PC-3 (cell line): ENCODE results near the gene CHMP5. TPM values are rescaled to one million over a fixed set of nuclear protein-coding genes. Genes with fewer than 3 reads are reported as not detected.

Experiments
- ATAC-seq: fragments of 200-7000 bp; cut with Tn5 transposase; 2 replicates; pipeline ENCODE4 v1.9.1; 2020; ENCODE audit warnings: mild to moderate bottlenecking, moderate library complexity
- BruUV-seq: library from RNA; stranded (reverse); fragments of 400-500 nt; replicated peaks from 2 replicates; lab custom pipeline; 2021; lab: Mats Ljungman, UMichigan
- CTCF ChIA-PET: fragments of 300-600 bp; sonication (Branson Sonifier 250); formaldehyde crosslinking; loops from one replicate; lab custom pipeline; 2022; ENCODE audit warnings: antibody characterized with exemption; lab: Charles Lee
- POLR2A ChIA-PET: fragments of 300-600 bp; sonication (Branson Sonifier 250); formaldehyde crosslinking; loops from one replicate; lab custom pipeline; 2022; ENCODE audit warnings: antibody characterized with exemption; ENCODE audit not compliant: unreplicated experiment; lab: Charles Lee
- DNase-seq: peaks from one replicate; pipeline ENCODE4 v3.0.0-alpha.2; 2015
- H2AFZ ChIP-seq: fragments of 300-600 bp; sonication (generic); 2 replicates; pipeline ENCODE4 v1.6.0; 2016; ENCODE audit warnings: antibody characterized with exemption, low read length
- H3F3A ChIP-seq: fragments of 300-600 bp; sonication (generic); one replicate; pipeline ENCODE4 v1.6.0; 2017; ENCODE audit warnings: antibody characterized with exemption, low read length, control low read depth, mild to moderate bottlenecking; ENCODE audit not compliant: unreplicated experiment
- H3K27ac ChIP-seq: fragments of 300-600 bp; sonication (generic); 2 replicates; pipeline ENCODE4 v1.5.1; 2016; ENCODE audit warnings: mild to moderate bottlenecking, low read length
- H3K27me3 ChIP-seq: fragments of 300-600 bp; sonication (generic); 2 replicates; pipeline ENCODE4 v1.6.1; 2016; ENCODE audit warnings: low read length, mixed read lengths
- H3K36me3 ChIP-seq: fragments of 300-600 bp; sonication (generic); 2 replicates; pipeline ENCODE4 v1.6.1; 2016; ENCODE audit warnings: low read depth, mixed run types, low read length, mixed read lengths
- H3K4me1 ChIP-seq: fragments of 300-600 bp; sonication (generic); 2 replicates; pipeline ENCODE4 v1.5.1; 2016; ENCODE audit warnings: low read length; ENCODE audit not compliant: insufficient read depth
- H3K4me2 ChIP-seq: fragments of 300-600 bp; sonication (generic); 2 replicates; pipeline ENCODE4 v1.6.0; 2016; ENCODE audit warnings: low read length
- H3K4me3 ChIP-seq: fragments of 300-600 bp; sonication (generic); 2 replicates; pipeline ENCODE4 v1.5.1; 2016; ENCODE audit warnings: mild to moderate bottlenecking, low read length, mixed read lengths
- H3K79me2 ChIP-seq: fragments of 300-600 bp; sonication (generic); 2 replicates; pipeline ENCODE4 v1.6.1; 2017; ENCODE audit warnings: low read length, mixed read lengths
- H3K9ac ChIP-seq: fragments of 300-600 bp; sonication (generic); 2 replicates; pipeline ENCODE4 v1.6.0; 2016; ENCODE audit warnings: mild to moderate bottlenecking, low read length
- H3K9me2 ChIP-seq: fragments of 300-600 bp; sonication (generic); replicated peaks from 2 replicates; pipeline ENCODE4 v1.6.1; 2016; ENCODE audit warnings: mixed run types, low read length, mixed read lengths
- H3K9me3 ChIP-seq: fragments of 300-600 bp; sonication (generic); 2 replicates; pipeline ENCODE4 v1.6.1; 2016; ENCODE audit warnings: low read length, mixed read lengths
- H4K20me1 ChIP-seq: fragments of 300-600 bp; sonication (generic); 2 replicates; pipeline ENCODE4 v1.6.1; 2016; ENCODE audit warnings: low read length, mixed read lengths
- EZH2 ChIP-seq: fragments of 300-600 bp; sonication (generic); IDR thresholded peaks from one replicate; pipeline ENCODE4 v1.6.1; 2017; ENCODE audit warnings: antibody characterized with exemption, mild to moderate bottlenecking, low read length; ENCODE audit not compliant: unreplicated experiment
- EZH2phosphoT487 ChIP-seq: fragments of 300-600 bp; sonication (generic); IDR thresholded peaks from 2 replicates; pipeline ENCODE4 v1.6.1; 2018; ENCODE audit warnings: mild to moderate bottlenecking, antibody characterized with exemption, low read length, borderline replicate concordance
- intact Hi-C: fragments of 100-400 bp; cut with micrococcal nuclease; formaldehyde crosslinking; loops from 2 replicates; pipeline ENCODE4 v1.9.0; 2023
- total RNA-seq: library from RNA; depleted of rRNA; stranded (reverse); fragments of >200 nt; gene quantifications from 2 replicates; pipeline ENCODE4 v1.2.3, GENCODE V29; 2014
- TF ChIP-seq, protein P1 (sequence below): fragments of 300-600 bp; sonication (generic); conservative IDR thresholded peaks from 2 replicates; pipeline ENCODE4 v1.5.1; 2017; ENCODE audit warnings: antibody characterized with exemption, low read depth, mild to moderate bottlenecking, low read length

CHMP5 gene
- total RNA-seq, 1 experiment from 2014 or later, result 65.0 TPM

DNA sequence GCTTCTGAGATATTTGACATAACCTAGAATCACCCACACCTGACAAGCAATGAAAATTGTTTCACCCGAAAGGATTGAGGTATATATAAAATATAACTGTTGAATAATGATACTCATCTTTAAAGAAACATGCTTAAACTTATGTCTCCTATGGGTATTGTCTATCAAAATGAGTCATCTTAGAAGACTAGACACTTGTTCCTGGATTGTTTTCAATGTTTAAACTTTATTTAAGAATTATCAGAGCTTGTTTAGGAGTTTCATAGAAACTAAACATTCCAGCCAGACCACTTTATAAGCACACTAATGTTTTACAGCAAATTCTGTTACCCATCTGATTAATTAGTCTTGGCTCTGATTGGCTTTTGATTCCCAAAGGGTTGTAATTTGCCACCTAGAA lies 45.1 kb downstream of the CHMP5 start:
- TF ChIP-seq EZH2, result no peak
- TF ChIP-seq, protein P1, sequence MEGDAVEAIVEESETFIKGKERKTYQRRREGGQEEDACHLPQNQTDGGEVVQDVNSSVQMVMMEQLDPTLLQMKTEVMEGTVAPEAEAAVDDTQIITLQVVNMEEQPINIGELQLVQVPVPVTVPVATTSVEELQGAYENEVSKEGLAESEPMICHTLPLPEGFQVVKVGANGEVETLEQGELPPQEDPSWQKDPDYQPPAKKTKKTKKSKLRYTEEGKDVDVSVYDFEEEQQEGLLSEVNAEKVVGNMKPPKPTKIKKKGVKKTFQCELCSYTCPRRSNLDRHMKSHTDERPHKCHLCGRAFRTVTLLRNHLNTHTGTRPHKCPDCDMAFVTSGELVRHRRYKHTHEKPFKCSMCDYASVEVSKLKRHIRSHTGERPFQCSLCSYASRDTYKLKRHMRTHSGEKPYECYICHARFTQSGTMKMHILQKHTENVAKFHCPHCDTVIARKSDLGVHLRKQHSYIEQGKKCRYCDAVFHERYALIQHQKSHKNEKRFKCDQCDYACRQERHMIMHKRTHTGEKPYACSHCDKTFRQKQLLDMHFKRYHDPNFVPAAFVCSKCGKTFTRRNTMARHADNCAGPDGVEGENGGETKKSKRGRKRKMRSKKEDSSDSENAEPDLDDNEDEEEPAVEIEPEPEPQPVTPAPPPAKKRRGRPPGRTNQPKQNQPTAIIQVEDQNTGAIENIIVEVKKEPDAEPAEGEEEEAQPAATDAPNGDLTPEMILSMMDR, result no peak
- TF ChIP-seq EZH2phosphoT487, result no peak
- CTCF ChIA-PET, result no interaction called here
- BruUV-seq, result no TSS peak

DNA sequence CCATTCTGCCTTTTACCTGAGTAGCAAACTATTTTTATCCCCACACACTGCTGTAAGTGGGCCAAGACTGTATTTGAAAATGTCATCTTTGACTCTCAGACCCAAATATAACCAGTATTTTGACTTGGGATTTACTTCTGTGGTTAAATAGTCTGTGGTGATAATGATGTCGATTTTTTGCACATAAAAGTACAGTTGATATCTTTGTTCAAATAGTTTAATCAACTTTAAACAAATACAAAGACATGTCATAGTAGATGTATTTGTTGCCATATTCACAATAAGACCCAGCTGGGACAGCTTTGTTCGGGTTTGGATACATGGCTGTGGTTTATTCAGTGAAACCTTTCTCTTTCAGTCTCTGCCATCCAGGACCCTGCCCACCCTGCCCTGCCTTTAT lies 45.9 kb downstream of the CHMP5 start:
- intact Hi-C loops, result no loop called here
- Histone ChIP-seq H3K4me3 (no peak overlapping the region), H4K20me1 (no peaks in the 10 kb centered on the region), H3K4me1 (no peaks in the 10 kb centered on the region), H3K4me2 (no peak overlapping the region), H3K9me2 (no peaks in the 10 kb centered on the region), H2AFZ (no peak overlapping the region), H3K27me3 (no peaks in the 10 kb centered on the region), H3K9me3 (no peaks in the 10 kb centered on the region), H3K36me3 (peaks cover 39% of the 10 kb centered on the region), H3F3A (no peaks in the 10 kb centered on the region), H3K27ac (no peak overlapping the region), H3K79me2 (no peaks in the 10 kb centered on the region), H3K9ac (no peak overlapping the region)
- DNase-seq, result no peak
- no peak for ATAC-seq
- no TSS peak for BruUV-seq
- TF ChIP-seq, protein P1, result no peak
- POLR2A ChIA-PET, result no interaction called here
- CTCF ChIA-PET, result no interaction called here

More for the DNA sequence above, 45.1 kb downstream of the CHMP5 start:
- H3K4me2 ChIP-seq, result no peak overlapping the region
- H4K20me1 ChIP-seq, result no peaks in the 10 kb centered on the region
- H3F3A ChIP-seq, result no peaks in the 10 kb centered on the region
- no peaks in the 10 kb centered on the region for H3K79me2 ChIP-seq
- no peaks in the 10 kb centered on the region for H3K4me1 ChIP-seq
- no peaks in the 10 kb centered on the region for H3K9me3 ChIP-seq
- no peaks in the 10 kb centered on the region for H3K9me2 ChIP-seq
- ATAC-seq, result no peak
- H3K27ac ChIP-seq, result no peak overlapping the region
- DNase-seq, result no peak
- H3K36me3 ChIP-seq, result peaks cover 47% of the 10 kb centered on the region
- H2AFZ ChIP-seq, result no peak overlapping the region
- H3K4me3 ChIP-seq, result no peak overlapping the region
- H3K9ac ChIP-seq, result no peak overlapping the region
- intact Hi-C loops, result no loop called here
- POLR2A ChIA-PET, result no interaction called here
- H3K27me3 ChIP-seq, result no peaks in the 10 kb centered on the region

DNA sequence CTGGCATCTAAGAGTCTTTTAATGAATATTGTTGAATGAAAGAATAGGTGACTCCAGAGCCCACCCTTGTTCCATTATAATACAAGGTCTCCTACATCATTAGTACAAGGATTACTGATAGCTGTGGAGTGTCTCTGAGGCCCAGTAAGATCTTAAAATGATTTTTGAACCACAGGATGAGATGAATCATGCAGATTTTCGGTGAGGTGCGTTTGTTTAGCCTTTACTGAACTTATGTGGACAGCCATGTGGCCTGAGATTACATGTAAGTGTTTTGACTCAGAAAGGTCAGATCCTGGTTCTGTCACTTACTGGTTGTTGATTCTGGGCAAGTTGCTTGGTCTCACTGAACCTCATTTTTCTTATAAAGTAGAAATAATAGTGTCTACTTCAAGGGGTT lies 47.1 kb downstream of the CHMP5 start:
- peak; percentile 9 for DNase-seq
- no peak overlapping the region for H3K27ac ChIP-seq

More for the DNA sequence above, 47.1 kb downstream of the CHMP5 start:
- POLR2A ChIA-PET, result no interaction called here
- TF ChIP-seq, protein P1, result no peak
- TF ChIP-seq EZH2, result no peak
- TF ChIP-seq EZH2phosphoT487, result no peak
- Histone ChIP-seq H3K9me2 (no peaks in the 10 kb centered on the region), H3K4me1 (no peaks in the 10 kb centered on the region), H3K4me2 (no peak overlapping the region), H3K36me3 (peaks cover 31% of the 10 kb centered on the region), H3K27me3 (no peaks in the 10 kb centered on the region), H3K79me2 (no peaks in the 10 kb centered on the region), H3F3A (no peaks in the 10 kb centered on the region), H3K9me3 (no peaks in the 10 kb centered on the region), H2AFZ (no peak overlapping the region), H3K4me3 (no peak overlapping the region), H3K9ac (no peak overlapping the region), H4K20me1 (no peaks in the 10 kb centered on the region)
- no TSS peak for BruUV-seq
- intact Hi-C loops, result no loop called here
- CTCF ChIA-PET, result no interaction called here
- no peak for ATAC-seq
